ENCODE measurements around the gene LASP1.
"Not testable (repeated sequence)": the region's sequence is repeated elsewhere in the genome, so short reads cannot be mapped to it uniquely, and the experiment has no call there.

Gene LASP1

GRCh38 chr17:38940404-38940803 lies 70.5 kb downstream of the LASP1 start:
- DNase-seq, result no peak

- DNase-seq, result no peak
These were observed 73.0 kb downstream of the LASP1 start for GRCh38 chr17:38942696-38943334.

- no peak for DNase-seq
These were observed 73.7 kb downstream of the LASP1 start for GRCh38 chr17:38943607-38944006.

- DNase-seq, result no peak
These were observed 77.3 kb downstream of the LASP1 start for GRCh38 chr17:38947189-38947588.

- DNase-seq, result not testable (repeated sequence)
These were observed 83.9 kb downstream of the LASP1 start for GRCh38 chr17:38953800-38954199.

GRCh38 chr17:38958326-38958725 lies 88.5 kb downstream of the LASP1 start:
- DNase-seq, result no peak

- peak; percentile 4 for DNase-seq
These were observed 88.9 kb downstream of the LASP1 start for GRCh38 chr17:38958756-38959155.

GRCh38 chr17:38959508-38959907 lies 89.7 kb downstream of the LASP1 start:
- no peak for DNase-seq

- no peak for DNase-seq
These were observed 90.5 kb downstream of the LASP1 start for GRCh38 chr17:38960402-38960801.

- no peak for DNase-seq
These were observed 91.6 kb downstream of the LASP1 start for GRCh38 chr17:38961413-38961812.

- DNase-seq, result no peak
These were observed 97.5 kb downstream of the LASP1 start, which contains the start of gene FBXO47 for GRCh38 chr17:38967290-38967738. Gene FBXO47, minus strand, starts transcription at chr17:38967403. Its CDS starts 4,378 bp downstream, at chr17:38963025.

- no peak for DNase-seq
These were observed 99.4 kb downstream of the LASP1 start for GRCh38 chr17:38969281-38969680.

GRCh38 chr17:38970128-38970527 lies 100.3 kb downstream of the LASP1 start:
- DNase-seq, result no peak

GRCh38 chr17:38970804-38971203 lies 100.9 kb downstream of the LASP1 start:
- DNase-seq, result no peak
